Neutrophil (primary cell): ENCODE results near the gene PODNL1.

Source experiments
- H3K27ac ChIP-seq: fragments of 200-600 bp; sonication (generic); 2 replicates; pipeline ENCODE4 v1.5.1; 2016; ENCODE audit warnings: mild to moderate bottlenecking, moderate library complexity
- H3K27me3 ChIP-seq: fragments of 200-600 bp; sonication (generic); 2 replicates; pipeline ENCODE4 v1.6.0; 2016; ENCODE audit warnings: mild to moderate bottlenecking
- H3K36me3 ChIP-seq: fragments of 200-600 bp; sonication (generic); 2 replicates; pipeline ENCODE4 v1.5.1; 2017
- H3K4me1 ChIP-seq, 2 experiments: fragments of 200-600 bp in 1 of 2; sonication (generic) in 1 of 2; 1 replicate in 1 of 2; 2 replicates in 1 of 2; pipeline versions ENCODE4 v1.5.1 to v1.6.1; 2013 to 2016; ENCODE audit warnings: low read depth in 1 of 2, low read length in 1 of 2, mild to moderate bottlenecking in 1 of 2, moderate library complexity in 1 of 2; ENCODE audit not compliant: control insufficient read depth in 1 of 2, insufficient read depth in 1 of 2
- H3K4me3 ChIP-seq, 2 experiments: fragments of 200-600 bp in 1 of 2; sonication (generic) in 1 of 2; 1 replicate in 1 of 2; 2 replicates in 1 of 2; pipeline ENCODE4 v1.5.1; 2013 to 2016; ENCODE audit warnings: low read depth in 1 of 2, low read length in 1 of 2, mild to moderate bottlenecking in 1 of 2, moderate library complexity in 1 of 2
- H3K9me3 ChIP-seq: fragments of 200-600 bp; sonication (generic); 2 replicates; pipeline ENCODE4 v1.5.1; 2016
- CTCF ChIP-seq: fragments of 200-600 bp; sonication (generic); IDR thresholded peaks from 2 replicates; pipeline ENCODE4 v1.5.1; 2016; ENCODE audit warnings: antibody characterized with exemption

PODNL1 gene

DNA sequence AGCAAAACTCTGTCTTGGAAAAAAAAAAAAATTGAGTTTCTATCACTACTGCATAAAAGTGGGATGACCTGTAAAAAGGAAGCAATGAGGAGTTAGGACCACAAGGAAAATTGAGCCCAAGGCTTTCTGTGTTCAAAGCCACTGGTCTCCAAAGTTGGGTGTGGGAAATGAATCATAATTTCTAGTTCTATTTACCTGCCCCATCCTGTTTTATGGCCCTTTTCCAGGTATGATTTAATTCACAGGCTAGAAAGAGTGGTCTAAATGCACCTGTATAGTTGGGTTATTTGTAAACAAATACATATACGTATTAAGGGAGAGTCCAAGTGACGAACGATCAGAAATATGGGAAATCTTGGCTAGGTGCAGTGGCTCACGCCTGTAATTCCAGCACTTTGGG is 8.2 kb upstream of the PODNL1 start:
- no peak overlapping the region for H3K27ac ChIP-seq
- no peak for TF ChIP-seq CTCF
- no peaks in the 10 kb centered on the region for H3K9me3 ChIP-seq
- H3K36me3 ChIP-seq = no peaks in the 10 kb centered on the region
- no peaks in the 10 kb centered on the region for H3K27me3 ChIP-seq
- no peak overlapping the region for H3K4me3 ChIP-seq
- peaks cover 0 to under 1% of the 10 kb centered on the region in 2 experiments for H3K4me1 ChIP-seq

- no peak for TF ChIP-seq CTCF
- peaks cover 24% of the 10 kb centered on the region for H3K27me3 ChIP-seq
- H3K4me1 ChIP-seq = peaks cover 0 to 13% of the 10 kb centered on the region in 2 experiments
- no peaks in the 10 kb centered on the region for H3K36me3 ChIP-seq
- no peaks in the 10 kb centered on the region for H3K9me3 ChIP-seq
- no peak overlapping the region for H3K4me3 ChIP-seq
- H3K27ac ChIP-seq = no peak overlapping the region
These were observed 3.9 kb upstream of the PODNL1 start for GRCh38 chr19:13942023-13942684.

- Histone ChIP-seq H3K36me3 (no peaks in the 10 kb centered on the region), H3K27ac (no peak overlapping the region), H3K27me3 (peaks cover 41% of the 10 kb centered on the region), H3K9me3 (no peaks in the 10 kb centered on the region), H3K4me3 (no peak overlapping the region), H3K4me1 (peaks cover 0 to 13% of the 10 kb centered on the region in 2 experiments)
- no peak for TF ChIP-seq CTCF
These were observed 527 bp downstream of the PODNL1 start for GRCh38 chr19:13937479-13938300.

GRCh38 chr19:13935765-13936510 is 2.3 kb downstream of the PODNL1 start:
- Histone ChIP-seq H3K36me3 (peaks cover 8% of the 10 kb centered on the region), H3K4me1 (peaks cover 0 to 13% of the 10 kb centered on the region in 2 experiments), H3K4me3 (no peak overlapping the region), H3K27ac (no peak overlapping the region), H3K27me3 (peaks cover 41% of the 10 kb centered on the region), H3K9me3 (no peaks in the 10 kb centered on the region)
- TF ChIP-seq CTCF = no peak

- no peak for TF ChIP-seq CTCF
- Histone ChIP-seq H3K27me3 (peaks cover 39% of the 10 kb centered on the region), H3K4me1 (peaks cover 0 to 13% of the 10 kb centered on the region in 2 experiments), H3K4me3 (no peak overlapping the region), H3K36me3 (peaks cover 16% of the 10 kb centered on the region), H3K9me3 (no peaks in the 10 kb centered on the region), H3K27ac (no peak overlapping the region)
These were observed 3.5 kb downstream of the PODNL1 start for GRCh38 chr19:13934785-13935109.
